Testis (tissue), 3 donors: ENCODE results near the gene EPHA7. TPM values are rescaled to one million over a fixed set of nuclear protein-coding genes. Genes with fewer than 3 reads are reported as not detected.
A peak's percentile ranks its signal among the peaks of the same experiment; 100 is the strongest.

Experiments
- DNase-seq: peaks from one replicate; pipeline ENCODE4 v3.0.0-alpha.2; 2019
- H3K27ac ChIP-seq, 2 donors: fragments of 200-600 bp; sonication (generic); one replicate each; pipeline ENCODE4 v1.5.1; 2019
- H3K27me3 ChIP-seq: fragments of 200-600 bp; sonication (generic); one replicate; pipeline ENCODE4 v1.5.1; 2019
- H3K36me3 ChIP-seq: fragments of 200-600 bp; sonication (generic); one replicate; pipeline ENCODE4 v1.5.1; 2017; ENCODE audit warnings: low read depth; ENCODE audit errors: missing control alignments
- H3K4me1 ChIP-seq: fragments of 200-600 bp; sonication (generic); one replicate; pipeline ENCODE4 v1.5.1; 2019
- H3K4me3 ChIP-seq, 2 donors: fragments of 200-600 bp; sonication (generic); one replicate each; pipeline ENCODE4 v1.5.1; 2017 to 2019
- H3K9me3 ChIP-seq: fragments of 200-600 bp; sonication (generic); one replicate; pipeline ENCODE4 v1.5.1; 2017
- POLR2A ChIP-seq: fragments of 450-650 bp; IDR thresholded peaks from one replicate; pipeline ENCODE4 v1.6.1; 2017; ENCODE audit warnings: antibody characterized with exemption, mild to moderate bottlenecking, moderate library complexity
- WGBS, 2 donors: methylation state at CpG; one replicate each; pipeline ENCODE4 v1.1.5; 2018; 5-methylcytosine and 5-hydroxymethylcytosine counted together
- intact Hi-C: fragments of 100-400 bp; cut with DNase I; formaldehyde crosslinking; loops from one replicate; pipeline ENCODE4 v1.15.1; 2023; ENCODE audit warnings: low total_unique reads
- polyA plus RNA-seq: library from polyadenylated mRNA; stranded (reverse); fragments of 350-450 nt; fragmentation: Illumina TruSeq; extraction: RNeasy Lipid Tissue Mini Kit (QIAGEN cat#74804); gene quantifications from one replicate; pipeline ENCODE4 v1.2.3, GENCODE V29; 2014; ENCODE audit warnings: low read depth, low replicate concordance; ENCODE audit not compliant: insufficient read depth
- total RNA-seq, 2 donors: library from RNA; depleted of rRNA; stranded (reverse); fragments of >200 nt; gene quantifications; one replicate each; pipeline ENCODE4 v1.2.3, GENCODE V29; 2016
- TF ChIP-seq, protein P1 (sequence below), 3 experiments: fragments of 450-650 bp in 2 of 3; fragments of 200-600 bp in 1 of 3; sonication (generic) in 1 of 3; IDR thresholded peaks; one replicate each; pipeline ENCODE4 v1.5.1; 2016 to 2019; ENCODE audit warnings: antibody characterized with exemption in 3 of 3, mild to moderate bottlenecking in 2 of 3, moderate library complexity in 1 of 3

The EPHA7 gene
- total and polyA plus RNA-seq, 3 donors from 2014 or later = 3.4 to 7.2 (median 4.8) TPM

GRCh38 chr6:93447874-93448273 lies 28.5 kb upstream of the EPHA7 start:
- no peak for DNase-seq
- Histone ChIP-seq H3K36me3 (no peaks in the 10 kb centered on the region), H3K4me3 (no peak overlapping the region), H3K27ac (no peak overlapping the region), H3K27me3 (no peaks in the 10 kb centered on the region), H3K9me3 (no peaks in the 10 kb centered on the region), H3K4me1 (no peaks in the 10 kb centered on the region)
- TF ChIP-seq, protein P1, sequence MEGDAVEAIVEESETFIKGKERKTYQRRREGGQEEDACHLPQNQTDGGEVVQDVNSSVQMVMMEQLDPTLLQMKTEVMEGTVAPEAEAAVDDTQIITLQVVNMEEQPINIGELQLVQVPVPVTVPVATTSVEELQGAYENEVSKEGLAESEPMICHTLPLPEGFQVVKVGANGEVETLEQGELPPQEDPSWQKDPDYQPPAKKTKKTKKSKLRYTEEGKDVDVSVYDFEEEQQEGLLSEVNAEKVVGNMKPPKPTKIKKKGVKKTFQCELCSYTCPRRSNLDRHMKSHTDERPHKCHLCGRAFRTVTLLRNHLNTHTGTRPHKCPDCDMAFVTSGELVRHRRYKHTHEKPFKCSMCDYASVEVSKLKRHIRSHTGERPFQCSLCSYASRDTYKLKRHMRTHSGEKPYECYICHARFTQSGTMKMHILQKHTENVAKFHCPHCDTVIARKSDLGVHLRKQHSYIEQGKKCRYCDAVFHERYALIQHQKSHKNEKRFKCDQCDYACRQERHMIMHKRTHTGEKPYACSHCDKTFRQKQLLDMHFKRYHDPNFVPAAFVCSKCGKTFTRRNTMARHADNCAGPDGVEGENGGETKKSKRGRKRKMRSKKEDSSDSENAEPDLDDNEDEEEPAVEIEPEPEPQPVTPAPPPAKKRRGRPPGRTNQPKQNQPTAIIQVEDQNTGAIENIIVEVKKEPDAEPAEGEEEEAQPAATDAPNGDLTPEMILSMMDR (IDR thresholded peaks at IDR 0.05) = no peak
- intact Hi-C loops = no loop called here
- WGBS, 2 donors = 84 to 89% methylated on average over 3 of the region's 3 CpGs

DNA sequence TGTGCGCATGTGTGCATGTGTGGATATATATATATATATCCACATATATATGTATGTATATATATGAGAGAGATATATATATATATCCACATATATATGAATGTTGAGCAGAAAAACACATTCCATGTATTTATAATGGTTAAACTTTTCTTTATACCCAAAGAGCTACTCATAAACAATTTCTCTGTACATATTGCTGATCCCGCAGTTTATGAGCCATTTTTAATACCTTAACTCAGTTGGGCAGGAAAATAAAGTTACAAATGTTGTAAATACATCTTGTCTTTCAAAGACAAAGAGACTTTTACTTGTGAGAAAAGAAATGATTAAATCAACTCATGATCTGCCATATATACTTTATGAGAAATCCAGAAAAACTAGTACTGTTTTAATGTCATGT lies 18.1 kb upstream of the EPHA7 start:
- Histone ChIP-seq H3K4me1 (no peaks in the 10 kb centered on the region), H3K27ac (no peak overlapping the region), H3K36me3 (no peaks in the 10 kb centered on the region), H3K9me3 (no peaks in the 10 kb centered on the region), H3K27me3 (no peaks in the 10 kb centered on the region), H3K4me3 (no peak overlapping the region)
- WGBS, 2 donors = 90 to 97% methylated on average over 2 of the region's 2 CpGs
- DNase-seq = no peak
- intact Hi-C loops = no loop called here
- TF ChIP-seq, protein P1 (IDR thresholded peaks at IDR 0.05) = no peak
- TF ChIP-seq POLR2A = no peak

GRCh38 chr6:93433592-93433991 lies 14.2 kb upstream of the EPHA7 start:
- Histone ChIP-seq H3K4me3 (no peak overlapping the region), H3K9me3 (no peaks in the 10 kb centered on the region), H3K4me1 (no peaks in the 10 kb centered on the region), H3K27ac (no peak overlapping the region), H3K36me3 (no peaks in the 10 kb centered on the region), H3K27me3 (no peaks in the 10 kb centered on the region)
- WGBS, 2 donors = 87% methylated on average over 2 of the region's 2 CpGs
- no peak for DNase-seq
- TF ChIP-seq, protein P1 (IDR thresholded peaks at IDR 0.05) = no peak
- no peak for TF ChIP-seq POLR2A
- intact Hi-C loops = no loop called here

- intact Hi-C loops = no loop called here
- H3K4me1 ChIP-seq = no peaks in the 10 kb centered on the region
- DNase-seq = no peak
- H3K27ac ChIP-seq = no peak overlapping the region
- TF ChIP-seq, protein P1 (IDR thresholded peaks at IDR 0.05) = peak in 1 of 3 experiments; percentile 43
- no peak for TF ChIP-seq POLR2A
- H3K27me3 ChIP-seq = no peaks in the 10 kb centered on the region
- H3K4me3 ChIP-seq = no peak overlapping the region
- H3K36me3 ChIP-seq = no peaks in the 10 kb centered on the region
- H3K9me3 ChIP-seq = no peaks in the 10 kb centered on the region
- 67 to 69% methylated on average over 2 of the region's 2 CpGs for WGBS, 2 donors
Measured at GRCh38 chr6:93424303-93425064, 5.1 kb upstream of the EPHA7 start.

DNA sequence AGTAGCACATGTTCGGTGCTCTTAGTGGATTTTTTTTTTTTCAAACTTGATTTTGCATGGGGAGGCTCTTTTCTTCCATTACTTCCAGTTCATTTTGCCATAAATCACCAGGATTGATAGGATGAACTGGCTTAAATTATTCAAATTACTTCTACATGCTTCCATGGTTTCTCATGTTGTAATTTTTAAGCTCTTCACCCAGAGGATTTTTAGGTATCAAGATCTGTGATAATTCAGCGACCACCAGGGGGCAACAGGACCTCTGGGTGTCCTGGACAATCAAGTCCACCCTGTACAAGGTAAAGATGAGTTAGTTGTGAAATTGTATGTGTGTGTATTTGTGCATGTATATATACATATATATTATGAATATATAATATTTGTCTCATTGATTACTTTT lies 4.2 kb upstream of the EPHA7 start:
- Histone ChIP-seq H3K36me3 (no peaks in the 10 kb centered on the region), H3K4me3 (no peak overlapping the region), H3K4me1 (no peaks in the 10 kb centered on the region), H3K9me3 (no peaks in the 10 kb centered on the region), H3K27me3 (no peaks in the 10 kb centered on the region), H3K27ac (no peak overlapping the region)
- 50 to 63% methylated on average over 2 of the region's 2 CpGs for WGBS, 2 donors
- TF ChIP-seq, protein P1 (IDR thresholded peaks at IDR 0.05) = peak in 2 of 3 experiments; percentile 21 to 62
- TF ChIP-seq POLR2A = no peak
- intact Hi-C loops = no loop called here
- DNase-seq = peak; percentile 68
